ENCODE results near the gene ZNF501.

The ZNF501 gene

DNA sequence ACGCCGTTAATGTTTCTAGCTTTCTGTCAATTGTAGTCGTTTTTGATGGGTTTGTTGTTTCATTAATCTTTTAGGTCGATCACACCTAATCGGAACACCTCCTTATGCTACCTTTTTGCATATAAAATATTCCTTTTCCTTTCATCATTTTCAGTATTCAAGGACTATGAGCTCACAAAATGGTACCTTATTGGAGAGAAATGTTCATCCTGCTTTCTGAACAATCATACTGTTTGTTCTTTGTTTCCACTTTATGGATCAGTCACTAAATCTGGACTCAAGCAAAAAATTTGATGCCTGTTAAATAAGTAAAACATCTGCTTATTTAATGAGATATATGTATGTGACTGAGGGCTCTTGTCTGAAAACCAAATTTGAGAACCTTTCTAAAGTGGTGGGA lies 33.3 kb downstream of the ZNF501 start:
- Mint-ChIP-seq H3K4me3 (peak overlapping the region; percentile 92), H3K36me3 (ENCODE audit: low read depth) (peaks cover 70% of the 10 kb centered on the region), H3K4me1 (ENCODE audit: low read depth) (peaks cover 17% of the 10 kb centered on the region), H3K9me3 (peaks cover 40% of the 10 kb centered on the region), H3K27me3 (ENCODE audit: low read depth) (no peaks in the 10 kb centered on the region), H3K27ac (peak overlapping the region; percentile 92)
- DNase-seq (ENCODE audit: low spot score): no peak

DNA sequence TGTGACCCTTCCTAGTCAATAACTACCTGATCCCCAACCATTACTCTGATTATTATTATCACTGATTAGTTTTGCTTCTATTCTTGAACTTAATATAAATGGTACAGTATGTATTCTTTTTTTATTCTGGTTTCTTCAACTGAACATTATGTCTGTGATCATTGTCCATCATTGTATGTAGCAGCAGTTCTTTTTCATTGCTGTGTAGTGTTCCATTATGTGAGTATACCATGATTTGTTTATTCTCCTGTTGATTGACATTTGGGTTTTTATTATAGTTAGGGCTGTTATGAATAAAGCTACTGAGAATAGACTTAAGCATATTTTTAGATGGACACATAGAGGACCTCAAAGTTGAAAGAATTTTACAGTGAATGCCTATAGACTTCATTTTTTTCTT lies 34.8 kb downstream of the ZNF501 start:
- Mint-ChIP-seq H3K4me1 (ENCODE audit: low read depth) (peaks cover 17% of the 10 kb centered on the region), H3K27ac (no peak overlapping the region), H3K27me3 (ENCODE audit: low read depth) (no peaks in the 10 kb centered on the region), H3K9me3 (peaks cover 34% of the 10 kb centered on the region), H3K4me3 (no peak overlapping the region), H3K36me3 (ENCODE audit: low read depth) (peaks cover 71% of the 10 kb centered on the region)
- no peak for DNase-seq (ENCODE audit: low spot score)

DNA sequence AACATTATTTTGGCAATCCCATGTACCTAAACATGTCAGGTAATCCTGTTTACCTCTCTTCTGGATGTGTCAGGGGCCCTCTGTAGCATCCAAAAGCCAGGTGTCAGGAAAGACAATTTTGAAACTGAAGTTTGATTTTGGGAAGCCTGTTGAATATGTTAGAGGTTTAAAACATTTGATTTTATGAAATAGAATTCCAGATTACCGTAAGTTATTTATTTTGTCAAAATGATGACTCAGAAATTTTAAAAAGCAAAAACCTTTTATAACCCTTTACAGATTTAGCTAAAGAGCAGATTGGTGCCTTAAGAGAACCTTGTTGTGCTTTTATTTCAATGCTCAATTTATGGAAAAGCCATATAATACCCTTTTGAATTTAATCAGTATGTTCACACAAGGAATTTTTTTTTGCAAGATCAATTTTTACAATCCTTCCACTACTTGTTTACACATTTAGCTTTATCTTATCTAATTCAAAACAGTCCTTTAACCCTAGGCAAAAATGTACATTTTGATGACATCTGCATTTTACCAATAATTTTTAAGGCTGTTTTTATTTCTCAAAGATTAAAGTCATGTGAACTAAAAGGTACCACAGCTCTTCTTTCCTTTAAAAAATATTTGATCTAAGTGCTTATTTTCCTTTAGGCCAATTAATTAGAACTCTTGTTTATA lies 42.1 kb downstream of the ZNF501 start:
- peaks cover 83% of the 10 kb centered on the region for H3K36me3 Mint-ChIP-seq (ENCODE audit: low read depth)
- no peaks in the 10 kb centered on the region for H3K27me3 Mint-ChIP-seq (ENCODE audit: low read depth)

DNA sequence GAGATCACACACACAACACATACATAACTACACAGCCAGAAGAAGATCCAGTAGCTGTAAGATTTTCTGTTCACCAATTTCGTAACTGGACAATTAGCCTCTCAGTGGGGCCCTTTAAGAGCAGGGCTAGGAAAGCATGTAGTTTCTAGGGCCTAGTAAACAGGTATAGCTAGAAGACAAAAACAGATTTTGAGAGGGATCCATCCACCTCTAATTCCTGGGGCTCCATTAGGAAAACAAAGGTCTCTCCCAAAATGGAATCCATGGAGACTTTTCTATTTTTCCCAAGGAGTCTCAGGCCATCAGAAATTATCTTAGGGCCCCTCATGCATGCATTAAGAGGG lies 42.6 kb downstream of the ZNF501 start:
- Mint-ChIP-seq H3K27ac (no peak overlapping the region), H3K4me1 (ENCODE audit: low read depth) (no peaks in the 10 kb centered on the region), H3K27me3 (ENCODE audit: low read depth) (no peaks in the 10 kb centered on the region), H3K4me3 (no peak overlapping the region), H3K36me3 (ENCODE audit: low read depth) (peaks cover 83% of the 10 kb centered on the region), H3K9me3 (peaks cover 49% of the 10 kb centered on the region)
- no peak for DNase-seq (ENCODE audit: low spot score)

More for the DNA sequence above, 42.1 kb downstream of the ZNF501 start:
- no peak overlapping the region for H3K4me3 Mint-ChIP-seq
- no peak for DNase-seq (ENCODE audit: low spot score)
- peaks cover 51% of the 10 kb centered on the region for H3K9me3 Mint-ChIP-seq
- H3K27ac Mint-ChIP-seq: no peak overlapping the region
- no peaks in the 10 kb centered on the region for H3K4me1 Mint-ChIP-seq (ENCODE audit: low read depth)

DNA sequence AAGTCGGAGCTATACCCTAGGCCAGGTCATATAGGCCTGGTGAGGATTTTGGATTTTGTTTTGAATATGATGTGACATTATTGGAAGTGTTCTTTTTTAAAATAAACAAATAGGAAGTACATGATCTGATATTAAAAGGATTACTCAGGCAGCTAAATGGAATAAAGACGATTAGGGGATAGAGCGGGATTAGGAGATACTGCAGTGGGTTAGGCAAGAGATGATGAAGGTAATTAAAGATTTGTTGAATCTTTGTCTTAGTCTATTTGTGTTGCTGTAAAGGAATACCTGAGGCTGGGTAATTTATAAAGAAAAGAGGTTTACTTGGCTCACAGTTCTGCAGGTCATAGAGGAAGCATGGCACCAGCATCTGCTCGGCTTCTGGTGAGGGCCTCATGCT lies 53.5 kb downstream of the ZNF501 start:
- H3K36me3 Mint-ChIP-seq (ENCODE audit: low read depth): peaks cover 60% of the 10 kb centered on the region

More for the DNA sequence above, 53.5 kb downstream of the ZNF501 start:
- Mint-ChIP-seq H3K27ac (no peak overlapping the region), H3K4me1 (ENCODE audit: low read depth) (no peaks in the 10 kb centered on the region), H3K9me3 (no peaks in the 10 kb centered on the region), H3K4me3 (no peak overlapping the region), H3K27me3 (ENCODE audit: low read depth) (no peaks in the 10 kb centered on the region)
- DNase-seq (ENCODE audit: low spot score): no peak
